T-cell (primary cell): ENCODE results near the gene KRT36. TPM values are rescaled to one million over a fixed set of nuclear protein-coding genes. Genes with fewer than 3 reads are reported as not detected.

Experiments used
- ATAC-seq, 4 experiments: fragments of 200-7000 bp in 3 of 4; fragments of 150-1000 bp in 1 of 4; cut with Tn5 transposase; replicated peaks in 1 of 4; 1 replicate in 3 of 4; 2 replicates in 1 of 4; pipeline ENCODE4 v1.10.0; 2021; ENCODE audit warnings: moderate library complexity in 3 of 4, mild to moderate bottlenecking in 2 of 4, moderate number of reproducible peaks in 1 of 4
- CTCF ChIA-PET, 2 donors: fragments of 300-600 bp; sonication (Branson Sonifier 250); formaldehyde crosslinking; loops; one replicate each; lab custom pipeline; 2022; ENCODE audit warnings: antibody characterized with exemption in 2 of 2; lab: Charles Lee
- POLR2A ChIA-PET, 2 donors: fragments of 300-600 bp; sonication (Branson Sonifier 250); formaldehyde crosslinking; loops; one replicate each; lab custom pipeline; 2022; ENCODE audit warnings: antibody characterized with exemption in 2 of 2; lab: Charles Lee
- DNase-seq, 35 experiments: peaks; one replicate each; pipeline versions ENCODE4 v3.0.0 to v3.0.0-alpha.2; 2013 to 2023
- H3K27ac ChIP-seq: one replicate; pipeline ENCODE4 v1.5.1; 2013; ENCODE audit warnings: low read length
- H3K27me3 ChIP-seq, 2 experiments: replicated peaks in 1 of 2; 1 replicate in 1 of 2; 2 replicates in 1 of 2; pipeline versions ENCODE4 v1.6.1 to v1.7.0; 2013; ENCODE audit warnings: low read length in 1 of 2, mixed read lengths in 1 of 2; ENCODE audit not compliant: control insufficient read depth in 2 of 2, insufficient read depth in 2 of 2; ENCODE audit errors: extremely low read depth in 1 of 2
- H3K36me3 ChIP-seq, 2 donors: 1 replicate in 1 of 2; 2 replicates in 1 of 2; pipeline versions ENCODE4 v1.6.1 to v1.7.0; 2013; ENCODE audit warnings: low read length in 1 of 2; ENCODE audit not compliant: control insufficient read depth in 2 of 2, insufficient read depth in 1 of 2; ENCODE audit errors: extremely low read depth in 1 of 2
- H3K4me1 ChIP-seq, 2 experiments: 1 replicate in 1 of 2; 2 replicates in 1 of 2; pipeline versions ENCODE4 v1.6.1 to v1.7.0; 2013; ENCODE audit warnings: low read length in 2 of 2, mixed read lengths in 1 of 2; ENCODE audit not compliant: insufficient read depth in 2 of 2, control insufficient read depth in 1 of 2; ENCODE audit errors: extremely low read depth in 1 of 2
- H3K4me3 ChIP-seq, 2 donors: 1 replicate in 1 of 2; 2 replicates in 1 of 2; pipeline versions ENCODE4 v1.5.1 to v1.7.0; 2013; ENCODE audit warnings: mild to moderate bottlenecking in 2 of 2, low read length in 1 of 2, moderate library complexity in 1 of 2; ENCODE audit not compliant: control insufficient read depth in 1 of 2; ENCODE audit errors: extremely low read depth in 1 of 2
- H3K9me3 ChIP-seq: 2 replicates; pipeline ENCODE4 v1.7.0; 2013
- H3K27ac Mint-ChIP-seq, 2 donors: one replicate each; pipeline ENCODE4 v1.8.0; 2020 to 2021; ENCODE audit warnings: mild to moderate bottlenecking in 2 of 2, mixed read lengths in 2 of 2
- H3K27me3 Mint-ChIP-seq, 2 donors: one replicate each; pipeline ENCODE4 v1.8.0; 2021 to 2022; ENCODE audit warnings: mixed read lengths in 2 of 2
- H3K36me3 Mint-ChIP-seq: one replicate; pipeline ENCODE4 v1.8.0; 2021; ENCODE audit warnings: mixed read lengths
- H3K4me1 Mint-ChIP-seq, 3 donors: one replicate each; pipeline ENCODE4 v1.8.0; 2020 to 2022; ENCODE audit warnings: mixed read lengths in 3 of 3, mild to moderate bottlenecking in 1 of 3
- H3K4me3 Mint-ChIP-seq, 3 donors: one replicate each; pipeline ENCODE4 v1.8.0; 2020 to 2022; ENCODE audit warnings: mild to moderate bottlenecking in 3 of 3, mixed read lengths in 3 of 3, moderate library complexity in 3 of 3
- H3K9me3 Mint-ChIP-seq, 3 donors: one replicate each; pipeline ENCODE4 v1.8.0; 2020 to 2022; ENCODE audit warnings: mixed read lengths in 3 of 3
- WGBS: methylation state at CpG from one replicate; pipeline ENCODE4 v1.1.5; 2013; ENCODE audit warnings: missing lambda C conversion rate; ENCODE audit not compliant: insufficient coverage; 5-methylcytosine and 5-hydroxymethylcytosine counted together
- total RNA-seq, 35 experiments: library from RNA in 6 of 35; stranded (reverse) in 6 of 35; fragments of 120-200 nt in 1 of 35; gene quantifications; one replicate each; pipeline versions ENCODE4 v1.2.1 to v1.2.4 and lab custom pipeline; 2013 to 2026

Gene KRT36
- total RNA-seq (not detected), total RNA-seq (lab: John Stamatoyannopoulos, UW) (0 reads per million in 29 experiments)
- not detected for total RNA-seq (2013)

- H3K36me3 Mint-ChIP-seq, result no peaks in the 10 kb centered on the region
- H3K27ac Mint-ChIP-seq, result no peak within 1 kb of the TSS
- H3K27me3 Mint-ChIP-seq, result no peaks in the 10 kb centered on the region
- H3K36me3 ChIP-seq, result no peaks in the 10 kb centered on the region
- no peaks in the 10 kb centered on the region for H3K9me3 ChIP-seq
- ChIA-PET CTCF (no interaction called here), POLR2A (no interaction called here)
- H3K4me1 Mint-ChIP-seq, result peaks cover 9 to 18% (median 10%) of the 10 kb centered on the region in 3 donors
- no peak for ATAC-seq
- peaks cover 0 to 26% of the 10 kb centered on the region in 2 experiments for H3K27me3 ChIP-seq
- H3K4me3 ChIP-seq, result no peak within 1 kb of the TSS
- no peak within 1 kb of the TSS for H3K4me3 Mint-ChIP-seq
- WGBS, result 86% methylated on average over 12 of the region's 12 CpGs
- H3K4me1 ChIP-seq, result peaks cover 0 to 5% of the 10 kb centered on the region in 2 experiments
- H3K27ac ChIP-seq, result no peak within 1 kb of the TSS
- H3K9me3 Mint-ChIP-seq, result no peaks in the 10 kb centered on the region
- no peak for DNase-seq
Observed at GRCh38 chr17:41489531-41489930, at the start of gene KRT36. Gene KRT36, minus strand, starts transcription at chr17:41489910. Its CDS starts 46 bp downstream, at chr17:41489864.

GRCh38 chr17:41539071-41539492 is 49.4 kb upstream of the KRT36 start:
- no peak for DNase-seq
- Mint-ChIP-seq H3K4me1 (no peaks in the 10 kb centered on the region), H3K4me3 (no peak overlapping the region), H3K27me3 (peaks cover 15 to 17% of the 10 kb centered on the region in 2 donors), H3K9me3 (no peaks in the 10 kb centered on the region), H3K27ac (no peak overlapping the region), H3K36me3 (no peaks in the 10 kb centered on the region)
- Histone ChIP-seq H3K9me3 (no peaks in the 10 kb centered on the region), H3K4me1 (no peaks in the 10 kb centered on the region), H3K36me3 (no peaks in the 10 kb centered on the region), H3K27ac (no peak overlapping the region), H3K4me3 (no peak overlapping the region), H3K27me3 (peaks cover 0 to 23% of the 10 kb centered on the region in 2 experiments)
- CTCF ChIA-PET, result no interaction called here
- 64% methylated on average over 2 of the region's 5 CpGs for WGBS
- POLR2A ChIA-PET, result no interaction called here
- ATAC-seq, result no peak

GRCh38 chr17:41538565-41538991 is 48.9 kb upstream of the KRT36 start:
- ChIA-PET POLR2A (no interaction called here), CTCF (no interaction called here)
- Mint-ChIP-seq H3K4me3 (no peak overlapping the region), H3K27ac (no peak overlapping the region), H3K36me3 (no peaks in the 10 kb centered on the region), H3K9me3 (no peaks in the 10 kb centered on the region), H3K4me1 (no peaks in the 10 kb centered on the region), H3K27me3 (peaks cover 15 to 17% of the 10 kb centered on the region in 2 donors)
- H3K27me3 ChIP-seq, result peaks cover 0 to 23% of the 10 kb centered on the region in 2 experiments
- ATAC-seq (no peak), DNase-seq (no peak)
- H3K4me1 ChIP-seq, result no peaks in the 10 kb centered on the region
- H3K9me3 ChIP-seq, result no peaks in the 10 kb centered on the region
- no peak overlapping the region for H3K27ac ChIP-seq
- H3K36me3 ChIP-seq, result no peaks in the 10 kb centered on the region
- WGBS, result 77% methylated on average over 4 of the region's 5 CpGs
- H3K4me3 ChIP-seq, result no peak overlapping the region

GRCh38 chr17:41537990-41538389 is 48.3 kb upstream of the KRT36 start:
- ChIA-PET POLR2A (no interaction called here), CTCF (no interaction called here)
- ATAC-seq (no peak), DNase-seq (no peak)
- H3K27ac Mint-ChIP-seq, result no peak overlapping the region
- H3K4me3 Mint-ChIP-seq, result no peak overlapping the region
- no peaks in the 10 kb centered on the region for H3K4me1 Mint-ChIP-seq
- H3K9me3 Mint-ChIP-seq, result no peaks in the 10 kb centered on the region
- H3K4me1 ChIP-seq, result no peaks in the 10 kb centered on the region
- H3K27me3 Mint-ChIP-seq, result peaks cover 17 to 19% of the 10 kb centered on the region in 2 donors
- WGBS, result 60% methylated on average over 2 of the region's 9 CpGs
- no peaks in the 10 kb centered on the region for H3K36me3 ChIP-seq
- no peak overlapping the region for H3K4me3 ChIP-seq
- H3K27me3 ChIP-seq, result peaks cover 0 to 26% of the 10 kb centered on the region in 2 experiments
- no peaks in the 10 kb centered on the region for H3K36me3 Mint-ChIP-seq
- no peaks in the 10 kb centered on the region for H3K9me3 ChIP-seq
- no peak overlapping the region for H3K27ac ChIP-seq

- POLR2A ChIA-PET, result no interaction called here
- ATAC-seq, result no peak
- no peaks in the 10 kb centered on the region for H3K4me1 Mint-ChIP-seq
Observed at GRCh38 chr17:41537614-41537954, 47.9 kb upstream of the KRT36 start.

GRCh38 chr17:41536741-41537613 is 47.3 kb upstream of the KRT36 start:
- Mint-ChIP-seq H3K27me3 (peaks cover 27 to 28% of the 10 kb centered on the region in 2 donors), H3K27ac (no peak overlapping the region), H3K9me3 (no peaks in the 10 kb centered on the region), H3K36me3 (no peaks in the 10 kb centered on the region), H3K4me1 (no peaks in the 10 kb centered on the region), H3K4me3 (no peak overlapping the region)
- no peak for ATAC-seq
- H3K9me3 ChIP-seq, result no peaks in the 10 kb centered on the region
- H3K27me3 ChIP-seq, result peaks cover 0 to 33% of the 10 kb centered on the region in 2 experiments
- ChIA-PET POLR2A (no interaction called here), CTCF (no interaction called here)
- no peak for DNase-seq
- no peak overlapping the region for H3K27ac ChIP-seq
- no peaks in the 10 kb centered on the region for H3K4me1 ChIP-seq
- H3K4me3 ChIP-seq, result no peak overlapping the region
- WGBS, result 78% methylated on average over 7 of the region's 7 CpGs
- H3K36me3 ChIP-seq, result no peaks in the 10 kb centered on the region

More at GRCh38 chr17:41537614-41537954, 47.9 kb upstream of the KRT36 start:
- WGBS, result 100% methylated on average over 3 of the region's 7 CpGs
- Histone ChIP-seq H3K27ac (no peak overlapping the region), H3K4me3 (no peak overlapping the region), H3K27me3 (peaks cover 0 to 30% of the 10 kb centered on the region in 2 experiments), H3K9me3 (no peaks in the 10 kb centered on the region), H3K36me3 (no peaks in the 10 kb centered on the region), H3K4me1 (no peaks in the 10 kb centered on the region)
- no peak for DNase-seq
- H3K36me3 Mint-ChIP-seq, result no peaks in the 10 kb centered on the region
- no peak overlapping the region for H3K4me3 Mint-ChIP-seq
- CTCF ChIA-PET, result no interaction called here
- H3K27me3 Mint-ChIP-seq, result peaks cover 21 to 23% of the 10 kb centered on the region in 2 donors
- H3K27ac Mint-ChIP-seq, result no peak overlapping the region
- no peaks in the 10 kb centered on the region for H3K9me3 Mint-ChIP-seq
